B cell (primary cell): ENCODE measurements around the gene TRIO. TPM values are rescaled to one million over a fixed set of nuclear protein-coding genes. Genes with fewer than 3 reads are reported as not detected.

Experiments
- ATAC-seq: fragments of 200-7000 bp; cut with Tn5 transposase; one replicate; pipeline ENCODE4 v1.10.0; 2021; ENCODE audit warnings: low read depth, mild to moderate bottlenecking, moderate number of reproducible peaks, moderate library complexity
- CTCF ChIA-PET: fragments of 350-600 bp; sonication (Branson Sonifier 250); formaldehyde crosslinking; loops from one replicate; lab custom pipeline; 2021; ENCODE audit warnings: antibody characterized with exemption, inconsistent platforms; lab: Charles Lee
- POLR2A ChIA-PET: fragments of 350-600 bp; sonication (Branson Sonifier 250); formaldehyde crosslinking; loops from one replicate; lab custom pipeline; 2021; ENCODE audit warnings: antibody characterized with exemption; lab: Charles Lee
- DNase-seq: peaks from one replicate; pipeline ENCODE4 v3.0.0; 2013
- H2AFZ ChIP-seq: 2 replicates; pipeline ENCODE4 v1.6.1; 2012; ENCODE audit warnings: mild to moderate bottlenecking, low read depth, low read length; ENCODE audit not compliant: insufficient read depth, poor library complexity, severe bottlenecking
- H3K27ac ChIP-seq, 2 donors: 1 replicate in 1 of 2; 2 replicates in 1 of 2; pipeline ENCODE4 v1.5.1; 2012 to 2013; ENCODE audit warnings: low read length in 2 of 2, mild to moderate bottlenecking in 2 of 2, moderate library complexity in 1 of 2
- H3K27me3 ChIP-seq, 4 experiments: fragments of 200-600 bp in 1 of 4; sonication (generic) in 1 of 4; replicated peaks in 1 of 4; 1 replicate in 2 of 4; 2 replicates in 2 of 4; pipeline versions ENCODE4 v1.6.1 to v1.7.0; 2013 to 2016; ENCODE audit warnings: low read length in 3 of 4, mild to moderate bottlenecking in 2 of 4, mixed read lengths in 1 of 4, moderate library complexity in 1 of 4; ENCODE audit not compliant: insufficient read depth in 4 of 4, control insufficient read depth in 3 of 4; ENCODE audit errors: control extremely low read depth in 1 of 4
- H3K36me3 ChIP-seq, 2 experiments: replicated peaks in 1 of 2; 1 replicate in 1 of 2; 2 replicates in 1 of 2; pipeline versions ENCODE4 v1.6.1 to v1.7.1; 2013; ENCODE audit warnings: low read length in 1 of 2; ENCODE audit not compliant: insufficient read depth in 2 of 2, control insufficient read depth in 1 of 2; ENCODE audit errors: control extremely low read depth in 1 of 2, extremely low read depth in 1 of 2
- H3K4me1 ChIP-seq, 2 donors: fragments of 200-600 bp in 1 of 2; sonication (generic) in 1 of 2; 1 replicate in 1 of 2; 2 replicates in 1 of 2; pipeline versions ENCODE4 v1.5.1 to v1.6.1; 2013 to 2017; ENCODE audit warnings: low read length in 2 of 2; ENCODE audit not compliant: control insufficient read depth in 2 of 2, insufficient read depth in 2 of 2
- H3K4me2 ChIP-seq: replicated peaks from 2 replicates; pipeline ENCODE3; 2012; ENCODE audit warnings: mild to moderate bottlenecking, low read depth, low read length; ENCODE audit not compliant: poor library complexity, severe bottlenecking
- H3K4me3 ChIP-seq, 5 experiments: fragments of 200-600 bp in 1 of 5; sonication (generic) in 1 of 5; 1 replicate in 3 of 5; 2 replicates in 2 of 5; pipeline versions ENCODE4 v1.5.1 to v1.7.0; 2011 to 2016; ENCODE audit warnings: low read length in 4 of 5, mild to moderate bottlenecking in 4 of 5, low read depth in 2 of 5, control low read depth in 1 of 5, moderate library complexity in 1 of 5; ENCODE audit not compliant: insufficient read depth in 1 of 5; ENCODE audit errors: control extremely low read depth in 1 of 5, extremely low read depth in 1 of 5
- H3K79me2 ChIP-seq: fragments of 200-600 bp; sonication (generic); one replicate; pipeline ENCODE4 v1.6.0; 2016; ENCODE audit warnings: low read length; ENCODE audit not compliant: control insufficient read depth, insufficient read depth
- H3K9ac ChIP-seq: fragments of 200-600 bp; sonication (generic); 2 replicates; pipeline ENCODE4 v1.6.1; 2017; ENCODE audit warnings: mild to moderate bottlenecking, low read length, moderate library complexity
- H3K9me3 ChIP-seq, 3 donors: one replicate each; pipeline versions ENCODE4 v1.6.1 to v1.7.1; 2013; ENCODE audit warnings: low read length in 2 of 3; ENCODE audit not compliant: control insufficient read depth in 2 of 3, insufficient read depth in 1 of 3; ENCODE audit errors: control extremely low read depth in 1 of 3
- H4K20me1 ChIP-seq: 2 replicates; pipeline ENCODE4 v1.6.0; 2012; ENCODE audit warnings: mild to moderate bottlenecking, low read length; ENCODE audit not compliant: insufficient read depth, control insufficient read depth, poor library complexity, severe bottlenecking
- H3K27ac Mint-ChIP-seq: one replicate; pipeline ENCODE4 v1.8.0; 2021; ENCODE audit warnings: mixed read lengths
- H3K27me3 Mint-ChIP-seq: one replicate; pipeline ENCODE4 v1.8.0; 2021; ENCODE audit warnings: mixed read lengths
- H3K4me1 Mint-ChIP-seq: one replicate; pipeline ENCODE4 v1.8.0; 2021; ENCODE audit warnings: mixed read lengths
- H3K4me3 Mint-ChIP-seq: one replicate; pipeline ENCODE4 v1.8.0; 2021; ENCODE audit warnings: mixed read lengths
- H3K9me3 Mint-ChIP-seq: one replicate; pipeline ENCODE4 v1.8.0; 2022; ENCODE audit warnings: mixed read lengths; ENCODE audit not compliant: insufficient read depth
- EZH2 ChIP-seq: IDR thresholded peaks from 2 replicates; pipeline ENCODE4 v1.6.1; 2012; ENCODE audit warnings: borderline replicate concordance, low read depth, mild to moderate bottlenecking, moderate library complexity, low read length; ENCODE audit not compliant: insufficient read depth, poor library complexity, severe bottlenecking
- WGBS: methylation state at CpG from one replicate; pipeline ENCODE4 v1.1.5; 2013; ENCODE audit warnings: missing lambda C conversion rate; ENCODE audit not compliant: insufficient coverage; 5-methylcytosine and 5-hydroxymethylcytosine counted together
- intact Hi-C: fragments of 100-400 bp; cut with micrococcal nuclease; formaldehyde crosslinking; loops from one replicate; pipeline ENCODE4 v1.10.0; 2022
- polyA plus RNA-seq: library from polyadenylated mRNA; depleted of rRNA; stranded (reverse); fragments of >200 nt; gene quantifications from 2 replicates; pipeline ENCODE4 v1.2.3, GENCODE V29; 2012
- total RNA-seq, 2 donors: library from RNA; stranded (reverse); fragments of 120-200 nt in 1 of 2; gene quantifications; 1 replicate in 1 of 2; 2 replicates in 1 of 2; pipeline versions ENCODE4 v1.2.3 to v1.2.4, GENCODE V29; 2013 to 2022
- TF ChIP-seq, protein P1 (sequence below): fragments of 200-600 bp; IDR thresholded peaks from one replicate; pipeline ENCODE4 v1.8.0; 2022; ENCODE audit warnings: antibody characterized with exemption, mild to moderate bottlenecking

TRIO gene
- total and polyA plus RNA-seq, 2 donors (not counting 1 experiment from before 2014, with no cell fraction given), result 90.5 to 479 TPM

DNA sequence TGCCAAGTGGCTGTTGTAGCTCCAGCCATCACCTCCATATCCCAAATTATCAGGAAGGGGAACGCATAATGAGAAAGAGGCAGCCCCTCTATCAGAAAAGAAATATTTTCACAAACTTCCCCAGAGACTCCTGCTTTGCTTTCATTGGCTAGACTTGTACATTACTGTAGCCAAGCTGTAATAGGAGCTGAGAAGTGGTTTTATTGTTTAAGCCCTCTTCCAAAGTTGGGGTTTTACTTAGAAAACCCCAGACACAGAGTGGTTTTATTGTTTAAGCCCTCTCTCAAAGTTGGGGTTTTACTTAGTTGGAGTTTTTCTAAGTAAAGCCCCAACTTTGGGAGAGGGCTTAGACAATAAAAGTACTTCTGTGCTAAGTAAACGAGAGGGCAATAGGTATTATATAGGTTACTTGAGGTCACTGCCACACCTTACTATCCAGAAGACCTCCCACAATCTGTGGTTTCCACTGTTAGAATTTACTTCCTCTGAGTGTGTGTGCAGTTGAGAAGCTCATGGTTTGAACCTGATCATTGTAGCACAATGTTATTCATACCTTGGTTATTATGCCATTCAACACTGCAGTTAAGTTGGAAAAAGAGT, 222.8 kb downstream of the TRIO start:
- Mint-ChIP-seq H3K4me3 (no peak overlapping the region), H3K27me3 (no peaks in the 10 kb centered on the region), H3K4me1 (peaks cover 12% of the 10 kb centered on the region), H3K9me3 (no peaks in the 10 kb centered on the region), H3K27ac (no peak overlapping the region)
- Histone ChIP-seq H3K4me1 (peaks cover 10 to 13% of the 10 kb centered on the region in 2 donors), H3K4me2 (no peak overlapping the region), H3K4me3 (no peak overlapping the region), H3K9ac (no peak overlapping the region), H3K9me3 (no peaks in the 10 kb centered on the region), H3K79me2 (no peaks in the 10 kb centered on the region), H3K27me3 (no peaks in the 10 kb centered on the region), H3K27ac (no peak overlapping the region), H3K36me3 (peaks cover 33 to 92% of the 10 kb centered on the region in 2 experiments), H2AFZ (no peak overlapping the region), H4K20me1 (peaks cover 15% of the 10 kb centered on the region)
- TF ChIP-seq, protein P1, sequence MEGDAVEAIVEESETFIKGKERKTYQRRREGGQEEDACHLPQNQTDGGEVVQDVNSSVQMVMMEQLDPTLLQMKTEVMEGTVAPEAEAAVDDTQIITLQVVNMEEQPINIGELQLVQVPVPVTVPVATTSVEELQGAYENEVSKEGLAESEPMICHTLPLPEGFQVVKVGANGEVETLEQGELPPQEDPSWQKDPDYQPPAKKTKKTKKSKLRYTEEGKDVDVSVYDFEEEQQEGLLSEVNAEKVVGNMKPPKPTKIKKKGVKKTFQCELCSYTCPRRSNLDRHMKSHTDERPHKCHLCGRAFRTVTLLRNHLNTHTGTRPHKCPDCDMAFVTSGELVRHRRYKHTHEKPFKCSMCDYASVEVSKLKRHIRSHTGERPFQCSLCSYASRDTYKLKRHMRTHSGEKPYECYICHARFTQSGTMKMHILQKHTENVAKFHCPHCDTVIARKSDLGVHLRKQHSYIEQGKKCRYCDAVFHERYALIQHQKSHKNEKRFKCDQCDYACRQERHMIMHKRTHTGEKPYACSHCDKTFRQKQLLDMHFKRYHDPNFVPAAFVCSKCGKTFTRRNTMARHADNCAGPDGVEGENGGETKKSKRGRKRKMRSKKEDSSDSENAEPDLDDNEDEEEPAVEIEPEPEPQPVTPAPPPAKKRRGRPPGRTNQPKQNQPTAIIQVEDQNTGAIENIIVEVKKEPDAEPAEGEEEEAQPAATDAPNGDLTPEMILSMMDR, result no peak
- no peak for TF ChIP-seq EZH2
- intact Hi-C loops, result loop anchor here (2.0 kb wide), 1 partner anchor 39 kb away; no protein-coding TSS in a partner anchor
- ATAC-seq, result no peak
- WGBS, result no CpG with 5 or more reads among the region's 2 CpGs
- DNase-seq, result no peak
- CTCF ChIA-PET, result interaction anchor here (0.6 to 2.5 kb wide), 8 partner anchors 11 to 622 kb away, joined by 3 to 11 read pairs (median 4); no protein-coding TSS in a partner anchor
- POLR2A ChIA-PET, result no interaction called here

DNA sequence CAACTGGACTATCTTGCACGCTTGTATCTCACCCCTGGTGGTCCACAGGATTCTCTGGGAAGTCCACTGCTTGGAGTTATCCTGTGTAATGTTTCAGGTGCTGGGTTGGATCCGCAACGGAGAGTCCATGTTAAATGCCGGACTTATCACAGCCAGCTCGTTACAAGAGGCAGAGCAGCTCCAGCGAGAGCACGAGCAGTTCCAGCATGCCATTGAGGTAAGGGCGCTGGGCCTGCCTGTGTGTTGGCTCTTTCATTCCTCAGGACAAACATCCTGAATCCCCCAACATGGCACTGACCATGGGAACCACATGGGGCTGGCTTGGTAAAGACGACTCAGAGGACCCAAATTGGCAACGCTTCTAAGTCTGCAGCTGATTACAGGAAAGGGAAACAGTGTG, 223.6 kb downstream of the TRIO start:
- Histone ChIP-seq H3K4me1 (peaks cover 10 to 13% of the 10 kb centered on the region in 2 donors), H3K4me3 (no peak overlapping the region), H3K9me3 (no peaks in the 10 kb centered on the region), H3K27me3 (no peaks in the 10 kb centered on the region), H4K20me1 (peaks cover 14% of the 10 kb centered on the region), H3K9ac (no peak overlapping the region), H2AFZ (no peak overlapping the region), H3K36me3 (peaks cover 35 to 90% of the 10 kb centered on the region in 2 experiments), H3K79me2 (no peaks in the 10 kb centered on the region), H3K27ac (no peak overlapping the region), H3K4me2 (no peak overlapping the region)
- CTCF ChIA-PET, result interaction anchor here (0.6 to 2.7 kb wide), 4 partner anchors 15 to 621 kb away, joined by 3 to 13 read pairs (median 4); no protein-coding TSS in a partner anchor
- DNase-seq, result no peak
- intact Hi-C loops, result no loop called here
- POLR2A ChIA-PET, result no interaction called here
- Mint-ChIP-seq H3K4me3 (no peak overlapping the region), H3K27me3 (no peaks in the 10 kb centered on the region), H3K4me1 (peaks cover 12% of the 10 kb centered on the region), H3K9me3 (no peaks in the 10 kb centered on the region), H3K27ac (no peak overlapping the region)
- WGBS, result 92% methylated on average over 8 of the region's 10 CpGs
- ATAC-seq, result no peak
- TF ChIP-seq, protein P1, result no peak
- no peak for TF ChIP-seq EZH2
